Fibroblast of mammary gland (primary cell): ENCODE measurements around the gene TADA2B.

Source experiments
- DNase-seq: peaks from one replicate; pipeline ENCODE4 v3.0.0-alpha.2; 2010; ENCODE audit warnings: low read depth
- H3K4me3 ChIP-seq: 2 replicates; pipeline ENCODE4 v1.5.1; 2011; ENCODE audit warnings: low read depth, mild to moderate bottlenecking, low read length, moderate library complexity; ENCODE audit not compliant: control insufficient read depth
- TF ChIP-seq, protein P1 (sequence below): conservative IDR thresholded peaks from 2 replicates; pipeline ENCODE4 v1.5.1; 2011; ENCODE audit warnings: low read depth, low read length, inconsistent platforms; ENCODE audit not compliant: control insufficient read depth, insufficient read depth

TADA2B gene

DNA sequence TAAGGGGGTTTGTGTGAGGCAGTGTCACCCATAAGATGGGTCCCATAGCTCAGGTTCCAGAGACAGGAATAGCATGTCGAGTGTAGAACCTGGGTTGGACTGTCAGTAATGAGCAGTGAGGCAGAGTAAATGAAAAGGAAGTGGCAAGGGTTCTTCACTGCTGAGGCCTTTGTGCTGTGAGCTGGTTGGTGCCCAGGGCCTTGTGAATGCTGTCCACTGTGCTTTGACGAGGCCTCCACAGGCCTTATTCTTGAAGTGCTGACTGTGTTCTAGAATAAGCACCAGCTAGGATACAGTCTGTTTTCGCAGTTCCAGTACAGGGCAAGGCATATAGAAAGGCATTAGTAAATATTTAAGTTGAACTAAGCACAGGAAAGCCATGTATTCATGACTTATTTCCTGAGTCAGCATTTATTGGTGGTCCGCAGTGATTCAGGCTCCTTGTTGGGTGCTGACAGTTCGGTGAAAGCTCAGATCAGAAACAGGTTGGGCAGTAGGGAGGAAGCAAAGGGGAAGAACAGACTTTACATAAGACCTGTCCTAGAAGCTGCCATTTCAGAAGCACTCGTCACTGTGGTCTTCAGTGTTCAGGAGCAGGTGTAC lies 25.6 kb upstream of the TADA2B start:
- no peak overlapping the region for H3K4me3 ChIP-seq
- no peak for DNase-seq
- TF ChIP-seq, protein P1, sequence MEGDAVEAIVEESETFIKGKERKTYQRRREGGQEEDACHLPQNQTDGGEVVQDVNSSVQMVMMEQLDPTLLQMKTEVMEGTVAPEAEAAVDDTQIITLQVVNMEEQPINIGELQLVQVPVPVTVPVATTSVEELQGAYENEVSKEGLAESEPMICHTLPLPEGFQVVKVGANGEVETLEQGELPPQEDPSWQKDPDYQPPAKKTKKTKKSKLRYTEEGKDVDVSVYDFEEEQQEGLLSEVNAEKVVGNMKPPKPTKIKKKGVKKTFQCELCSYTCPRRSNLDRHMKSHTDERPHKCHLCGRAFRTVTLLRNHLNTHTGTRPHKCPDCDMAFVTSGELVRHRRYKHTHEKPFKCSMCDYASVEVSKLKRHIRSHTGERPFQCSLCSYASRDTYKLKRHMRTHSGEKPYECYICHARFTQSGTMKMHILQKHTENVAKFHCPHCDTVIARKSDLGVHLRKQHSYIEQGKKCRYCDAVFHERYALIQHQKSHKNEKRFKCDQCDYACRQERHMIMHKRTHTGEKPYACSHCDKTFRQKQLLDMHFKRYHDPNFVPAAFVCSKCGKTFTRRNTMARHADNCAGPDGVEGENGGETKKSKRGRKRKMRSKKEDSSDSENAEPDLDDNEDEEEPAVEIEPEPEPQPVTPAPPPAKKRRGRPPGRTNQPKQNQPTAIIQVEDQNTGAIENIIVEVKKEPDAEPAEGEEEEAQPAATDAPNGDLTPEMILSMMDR, result no peak

DNA sequence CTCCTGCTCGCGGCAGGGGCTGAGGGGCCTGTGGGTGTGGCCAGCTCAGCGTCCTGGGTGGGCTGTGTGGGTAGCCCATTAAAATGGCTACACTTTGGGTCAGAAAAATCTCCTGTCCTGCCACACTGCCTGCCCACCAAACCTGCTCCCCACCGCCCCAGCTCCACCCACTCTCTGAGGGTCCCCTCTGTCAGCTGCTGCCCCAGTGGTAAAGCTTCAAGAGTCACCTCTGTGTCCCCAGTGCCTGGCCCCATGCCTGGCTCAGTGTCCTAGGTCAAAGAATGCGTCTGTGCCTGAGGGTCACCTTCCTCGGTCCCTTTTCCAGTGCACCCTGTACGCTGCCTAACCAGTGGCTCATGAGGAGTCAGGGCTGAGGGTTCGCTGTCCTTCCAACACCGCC lies 24.9 kb upstream of the TADA2B start:
- H3K4me3 ChIP-seq, result no peak overlapping the region
- DNase-seq, result no peak
- TF ChIP-seq, protein P1, result no peak

DNA sequence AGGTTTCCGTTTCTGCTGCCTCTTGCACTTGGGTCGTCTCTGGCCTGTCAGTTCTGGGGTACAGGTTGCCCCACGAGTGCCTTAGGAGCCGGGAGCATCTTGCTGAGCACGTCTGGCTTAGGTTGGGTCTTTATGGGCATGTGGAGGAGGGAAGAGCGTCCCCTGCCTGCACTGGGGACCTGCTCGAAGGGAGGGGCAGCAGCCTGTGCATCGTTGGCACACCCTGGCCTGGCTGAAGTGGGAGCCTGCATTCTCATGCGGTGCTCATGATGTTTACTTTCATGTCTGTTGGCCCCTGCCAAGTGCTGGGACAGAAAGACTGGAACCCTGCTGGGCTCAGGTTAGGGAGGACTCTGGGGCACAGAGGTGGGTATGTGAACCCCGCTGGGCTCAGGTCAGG lies 23.8 kb upstream of the TADA2B start:
- no peak for DNase-seq
- no peak overlapping the region for H3K4me3 ChIP-seq
- TF ChIP-seq, protein P1, result no peak

DNA sequence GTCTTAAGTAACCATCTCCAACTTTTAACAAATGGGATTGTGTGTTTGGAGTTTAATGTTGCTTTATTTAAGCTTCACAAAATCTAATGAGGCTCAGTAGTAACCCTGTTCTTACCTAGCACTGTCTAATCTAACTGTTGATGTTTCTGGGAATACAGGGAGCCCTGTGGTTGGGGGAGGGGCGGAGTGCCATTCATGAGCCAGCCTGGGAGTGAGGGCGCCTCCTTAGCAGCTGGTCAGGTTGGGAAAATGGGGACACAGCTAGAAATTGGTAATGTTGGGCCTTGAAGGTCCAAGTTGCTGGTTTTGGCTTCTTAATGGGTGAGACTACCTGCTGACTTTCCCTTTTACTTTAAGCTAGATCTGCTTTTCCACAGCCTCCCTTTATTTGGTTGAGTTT lies 22.9 kb upstream of the TADA2B start:
- TF ChIP-seq, protein P1, result no peak
- DNase-seq, result no peak
- no peak overlapping the region for H3K4me3 ChIP-seq

DNA sequence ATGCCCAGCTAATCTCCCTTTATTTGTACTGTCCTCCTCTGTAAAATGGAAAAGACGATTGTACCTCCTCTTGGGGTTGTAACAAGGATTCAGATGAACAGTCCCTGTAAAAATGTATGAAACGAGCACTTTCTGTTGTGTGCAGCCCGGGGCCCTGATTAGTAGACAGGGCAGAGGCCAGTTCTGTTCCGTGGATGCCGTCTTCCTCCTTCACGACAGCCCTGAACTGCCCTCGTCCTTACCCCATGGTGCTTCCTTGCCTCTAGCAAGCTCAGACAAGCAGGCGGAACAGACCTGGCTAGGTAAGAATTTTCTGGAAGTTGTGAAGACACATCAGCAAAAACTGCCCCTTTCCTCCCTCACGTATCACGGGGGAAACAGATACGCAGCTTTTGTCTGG lies 22.3 kb upstream of the TADA2B start:
- TF ChIP-seq, protein P1, result no peak
- no peak for DNase-seq
- H3K4me3 ChIP-seq, result no peak overlapping the region

DNA sequence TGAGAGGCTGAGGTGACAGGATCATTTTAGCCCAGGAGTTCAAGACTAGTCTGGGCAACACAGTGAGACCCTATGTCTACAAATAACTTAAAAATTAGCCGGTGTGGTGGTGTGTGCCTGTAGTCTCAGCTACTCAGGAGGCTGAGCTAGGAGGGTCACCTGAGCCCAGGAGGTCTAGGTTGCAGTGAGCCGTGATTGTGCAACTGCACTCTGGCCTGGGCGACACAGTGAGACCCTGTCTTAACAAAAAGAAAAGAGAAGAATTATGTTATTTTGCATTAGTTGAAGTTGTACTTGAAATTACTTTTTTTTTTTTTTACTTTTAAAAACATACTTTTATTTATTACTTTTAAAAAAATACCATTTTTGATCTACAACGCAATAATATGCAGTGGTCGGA lies 21.8 kb upstream of the TADA2B start:
- no peak for DNase-seq
- no peak overlapping the region for H3K4me3 ChIP-seq
- TF ChIP-seq, protein P1, result no peak
